ENCODE measurements around the gene ALDH1A1.

Gene ALDH1A1

DNA sequence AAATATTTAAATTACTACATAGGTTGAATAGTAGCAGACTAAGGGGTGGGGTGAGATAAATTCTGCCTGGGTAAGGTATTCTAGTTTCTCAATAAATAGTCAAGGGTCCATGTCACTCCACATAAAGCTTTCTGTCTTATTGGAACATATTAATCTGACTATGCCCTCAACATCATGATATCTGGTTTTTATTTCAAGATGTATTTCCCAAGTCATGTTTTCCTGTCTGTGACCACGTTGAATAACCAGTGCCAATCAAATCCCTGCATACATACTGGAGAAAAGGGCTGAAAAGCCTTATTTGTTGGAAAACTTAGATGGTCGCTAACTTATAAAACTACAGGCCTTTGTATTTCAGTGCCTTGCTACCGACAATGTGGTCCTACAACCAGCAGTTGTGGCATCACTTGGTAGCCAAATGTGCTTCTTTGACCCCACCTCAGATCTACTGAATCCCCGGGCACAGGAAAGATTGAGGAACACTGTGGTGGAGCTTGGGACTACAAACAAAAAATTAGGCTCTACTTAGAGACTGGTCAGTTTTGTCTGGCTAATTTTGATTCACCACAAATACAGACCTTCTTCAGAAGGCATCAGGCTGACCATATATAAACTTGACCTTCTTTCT, 39.4 kb downstream of the ALDH1A1 start:
- DNase-seq: no peak

DNA sequence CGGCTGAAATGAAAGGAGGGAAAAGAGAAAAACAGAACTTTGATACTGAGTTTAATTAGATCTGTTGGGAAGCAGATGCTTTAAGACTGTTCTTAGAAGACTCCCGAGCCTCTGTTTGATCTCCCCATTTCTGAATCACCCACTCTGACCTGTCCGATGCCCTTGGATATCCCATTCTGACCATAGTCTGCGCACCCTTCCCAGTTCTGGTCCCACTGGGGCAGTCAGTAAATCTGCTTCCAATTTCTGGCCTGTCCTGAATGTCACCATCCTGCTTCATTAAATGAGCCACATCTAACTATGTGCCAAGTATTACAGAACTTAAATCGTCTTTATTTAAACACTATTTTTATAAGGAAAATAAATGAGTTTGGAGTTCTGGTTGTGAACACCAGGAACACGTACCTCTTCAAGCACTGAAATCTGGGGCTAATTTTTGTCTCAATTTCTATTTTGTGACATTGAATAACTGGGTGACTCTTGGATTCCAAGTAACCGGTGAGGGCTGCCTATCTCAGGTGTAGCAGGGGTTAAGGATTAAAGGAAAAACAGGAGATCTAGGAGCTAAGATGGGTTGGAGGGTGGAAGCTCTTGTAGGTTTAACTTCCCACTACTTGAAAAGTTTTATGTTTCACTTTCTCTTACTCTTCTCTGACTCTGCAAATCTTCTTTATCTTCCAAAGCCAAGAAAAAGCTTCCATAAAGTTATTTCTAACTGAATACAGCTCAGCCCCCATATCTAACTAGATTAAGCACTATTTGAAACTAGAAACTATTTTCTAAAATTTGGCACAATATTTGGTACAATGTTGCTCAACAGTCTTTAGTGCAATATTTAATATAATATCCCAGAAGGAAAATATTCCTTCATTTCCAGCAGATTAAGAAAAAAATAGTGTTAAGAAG, 40.1 kb downstream of the ALDH1A1 start:
- DNase-seq: no peak

DNA sequence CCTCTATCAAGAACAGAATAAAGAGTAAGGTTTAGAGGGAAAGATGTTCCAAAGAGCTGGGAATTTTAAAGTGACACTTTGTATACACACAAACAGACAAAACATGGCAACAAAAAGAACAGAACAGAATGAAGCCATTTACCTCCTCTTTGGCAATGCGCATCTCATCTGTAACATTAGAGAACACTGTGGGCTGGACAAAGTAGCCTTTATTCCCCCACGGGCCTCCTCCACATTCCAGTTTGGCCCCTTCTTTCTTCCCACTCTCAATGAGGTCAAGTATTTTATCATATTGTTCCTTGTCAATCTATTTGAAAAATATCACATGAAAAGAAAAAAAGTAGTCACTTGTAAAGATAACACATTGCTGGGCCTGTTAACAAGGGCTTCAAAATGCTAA, 41.0 kb downstream of the ALDH1A1 start:
- no peak for DNase-seq

DNA sequence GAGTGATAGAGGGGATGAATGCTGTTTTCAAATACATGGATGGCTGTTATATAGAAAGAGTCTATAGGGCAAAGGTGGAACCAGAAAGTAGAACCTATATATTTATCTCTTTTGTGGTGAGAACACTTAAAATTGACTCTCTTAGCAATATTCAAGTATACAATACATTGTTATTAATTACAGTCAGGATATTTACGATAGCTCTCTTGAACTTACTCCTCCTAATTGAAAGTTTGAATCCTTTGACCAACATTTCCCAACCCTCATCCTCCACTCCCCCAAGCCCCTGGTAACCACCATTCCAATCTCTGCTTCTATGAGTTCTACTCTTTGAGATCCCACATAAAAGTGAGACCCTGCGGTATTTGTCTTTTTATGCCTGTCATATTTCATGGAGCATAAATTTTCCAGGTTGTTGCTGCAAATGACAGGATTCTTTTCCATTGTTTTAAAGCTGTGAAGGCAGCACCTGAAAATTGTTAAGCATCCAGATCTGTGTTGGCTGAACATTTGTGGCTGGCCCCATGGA, 41.5 kb downstream of the ALDH1A1 start:
- no peak for DNase-seq

DNA sequence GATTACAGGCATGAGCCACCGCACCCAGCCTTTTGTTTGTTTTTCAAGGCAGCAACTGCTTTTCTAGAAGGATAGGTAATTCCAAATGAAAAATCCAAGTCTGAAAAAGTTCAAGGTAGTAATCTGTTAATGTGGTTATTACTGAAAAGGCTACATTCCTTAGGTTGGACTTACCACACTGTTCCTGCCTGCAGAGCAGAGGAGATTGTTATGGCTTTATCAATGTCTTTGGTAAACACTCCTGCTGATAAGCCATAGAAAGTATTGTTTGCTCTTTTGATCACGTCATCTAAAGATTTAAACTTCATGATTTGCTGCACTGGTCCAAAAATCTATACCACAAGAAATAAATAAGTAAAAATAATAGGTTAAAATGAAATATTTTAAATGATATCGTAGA, 43.4 kb downstream of the ALDH1A1 start:
- no peak for DNase-seq

DNA sequence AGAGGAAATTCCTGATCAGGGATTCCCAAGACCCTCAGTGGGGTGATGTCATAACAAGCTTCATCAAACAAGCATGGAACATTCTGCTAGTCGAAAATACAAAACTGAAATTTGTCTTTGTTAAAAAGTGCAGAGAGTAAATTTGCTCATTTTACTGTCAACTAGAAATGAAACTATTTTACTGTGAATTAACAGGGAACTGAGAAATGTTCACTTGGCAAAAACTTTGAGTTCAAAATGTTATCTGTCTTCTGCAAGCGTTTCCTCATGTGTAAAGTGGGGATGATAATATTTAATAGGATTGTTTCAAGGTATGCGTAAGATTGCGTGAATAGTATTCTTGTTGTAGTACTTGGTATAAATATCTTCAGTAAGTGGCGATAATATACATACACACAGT, 45.4 kb downstream of the ALDH1A1 start:
- DNase-seq: no peak

DNA sequence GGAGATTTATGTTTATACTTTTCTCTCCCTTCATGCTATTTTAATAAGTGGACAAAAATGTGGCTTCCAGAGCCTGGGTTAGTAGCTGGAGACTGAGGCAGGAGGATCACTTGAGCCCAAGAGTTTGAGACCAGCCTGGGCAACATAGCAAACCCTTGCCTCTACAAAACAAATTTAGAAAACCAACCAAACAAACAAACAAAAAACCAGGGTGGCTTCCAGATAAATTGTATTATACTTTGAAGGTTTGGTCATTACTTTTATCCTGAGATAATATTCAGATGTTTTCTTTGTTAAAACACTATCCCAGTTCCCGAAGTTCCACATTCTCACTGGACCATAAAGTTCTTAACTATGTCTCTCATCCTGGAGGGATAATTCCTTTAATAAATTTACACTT, 46.0 kb downstream of the ALDH1A1 start:
- DNase-seq: no peak

DNA sequence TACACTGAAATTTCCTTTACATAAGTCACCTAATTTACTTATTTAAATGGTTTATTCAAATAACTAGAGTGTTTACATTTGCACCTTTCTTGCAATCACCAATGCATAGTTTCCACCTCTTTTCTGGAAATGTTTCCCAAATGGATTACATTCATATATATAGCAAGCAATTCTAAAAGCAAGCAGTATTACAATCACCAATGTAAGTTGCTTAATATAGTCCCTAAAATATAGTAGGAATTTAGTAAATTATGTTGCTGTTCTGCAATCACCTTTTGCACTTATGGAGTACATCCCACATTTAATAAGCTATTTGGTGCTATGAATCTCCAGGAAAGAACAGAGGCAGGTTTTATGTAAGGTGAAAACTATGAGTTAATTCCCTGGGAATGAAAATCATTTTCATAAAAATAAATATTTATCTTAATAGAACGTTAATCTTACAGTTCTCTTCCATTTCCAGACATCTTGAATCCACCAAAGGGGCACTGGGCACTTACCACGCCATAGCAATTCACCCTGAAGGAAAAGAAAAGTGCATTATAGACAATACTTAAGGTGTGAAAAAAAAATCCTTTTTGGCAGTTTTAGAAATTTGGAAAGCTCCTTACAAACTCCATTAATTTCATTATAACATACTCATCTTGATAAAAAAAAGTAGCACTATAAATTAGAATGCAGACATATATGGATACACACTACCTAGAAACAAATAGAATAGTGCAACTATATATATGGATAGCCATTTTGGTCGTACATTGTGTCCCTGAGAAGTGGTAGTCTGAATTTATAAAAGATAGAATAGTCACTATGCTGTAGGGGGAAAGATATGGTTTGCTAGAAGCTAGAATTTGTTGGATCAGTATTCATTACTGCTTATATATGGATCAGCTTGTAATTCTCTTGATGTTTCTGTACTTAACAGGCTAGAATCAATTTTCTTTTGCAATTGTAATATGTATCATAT, 47.1 kb downstream of the ALDH1A1 start:
- DNase-seq: no peak

DNA sequence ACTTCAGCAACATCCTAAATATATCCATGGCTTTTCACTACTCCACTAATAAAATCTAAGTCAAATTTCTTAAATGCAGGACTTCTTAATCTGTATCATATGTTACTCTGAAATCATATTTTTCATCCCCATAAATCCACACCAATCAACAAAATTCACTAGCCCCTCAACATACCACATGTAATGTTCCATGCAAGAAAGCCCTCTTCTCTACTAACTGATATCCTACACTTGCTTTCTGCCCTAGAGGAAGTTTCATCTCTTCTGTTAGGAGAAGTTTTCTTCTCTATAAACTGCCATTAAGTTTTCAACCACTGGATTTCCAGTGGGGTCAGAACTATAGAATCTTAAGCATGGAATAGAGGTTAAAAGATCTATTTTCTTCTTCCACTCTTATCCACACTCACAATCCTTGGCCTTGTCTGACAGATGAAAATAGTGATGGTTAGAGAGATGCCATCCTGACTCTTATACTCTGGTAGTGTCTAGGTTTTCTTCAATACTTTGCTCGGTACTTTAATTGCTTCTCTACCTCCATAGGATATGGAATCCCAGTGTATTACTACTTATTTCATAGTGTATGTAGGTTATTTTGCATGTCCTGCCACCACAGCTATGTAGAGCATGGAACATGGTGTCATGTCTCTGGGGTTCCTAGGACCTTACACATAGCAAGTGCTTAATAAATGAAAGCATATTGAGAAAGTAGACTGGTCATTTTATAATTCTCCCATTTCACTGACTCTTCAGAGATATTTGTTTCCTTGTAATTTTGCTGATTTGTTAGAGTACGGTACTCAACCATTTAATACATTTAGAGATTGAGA, 48.4 kb downstream of the ALDH1A1 start:
- DNase-seq: no peak

DNA sequence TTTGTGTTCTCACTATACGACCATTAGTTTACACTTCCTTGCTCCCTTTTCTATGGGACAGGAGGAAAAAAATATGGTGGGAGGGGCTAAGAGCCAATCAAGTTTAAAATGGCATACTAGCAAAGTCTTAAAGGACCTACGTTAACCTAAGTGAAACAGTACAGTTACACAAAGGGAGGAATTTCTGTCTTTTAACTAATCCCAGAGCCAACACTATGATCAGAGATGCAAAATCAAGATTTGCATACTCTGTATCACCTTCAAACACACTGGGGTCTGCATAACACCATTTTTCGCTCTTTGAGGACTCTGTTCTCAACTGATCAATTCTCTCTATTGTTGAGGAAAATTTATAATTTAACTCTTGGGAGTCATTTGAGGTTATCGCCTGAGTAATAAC, 49.8 kb downstream of the ALDH1A1 start:
- no peak for DNase-seq

DNA sequence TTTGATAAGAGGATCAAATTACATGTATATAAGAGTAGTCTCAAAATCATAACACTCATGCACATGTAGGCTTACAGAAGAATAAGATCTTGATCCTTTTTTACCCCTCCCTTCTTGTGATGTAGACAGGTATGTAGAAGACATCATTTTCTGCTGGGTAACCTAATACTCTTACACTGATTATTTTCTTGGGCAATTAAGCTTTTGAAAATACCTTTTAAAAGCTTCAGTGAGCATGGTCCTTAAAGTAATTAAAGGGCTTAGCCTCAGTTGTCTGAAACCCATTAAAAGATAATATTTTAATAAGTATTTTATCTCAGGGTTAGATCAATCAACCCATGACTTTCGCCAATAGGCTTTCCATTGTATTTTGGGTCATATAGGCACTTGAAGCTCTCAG, 50.6 kb downstream of the ALDH1A1 start:
- DNase-seq: no peak

DNA sequence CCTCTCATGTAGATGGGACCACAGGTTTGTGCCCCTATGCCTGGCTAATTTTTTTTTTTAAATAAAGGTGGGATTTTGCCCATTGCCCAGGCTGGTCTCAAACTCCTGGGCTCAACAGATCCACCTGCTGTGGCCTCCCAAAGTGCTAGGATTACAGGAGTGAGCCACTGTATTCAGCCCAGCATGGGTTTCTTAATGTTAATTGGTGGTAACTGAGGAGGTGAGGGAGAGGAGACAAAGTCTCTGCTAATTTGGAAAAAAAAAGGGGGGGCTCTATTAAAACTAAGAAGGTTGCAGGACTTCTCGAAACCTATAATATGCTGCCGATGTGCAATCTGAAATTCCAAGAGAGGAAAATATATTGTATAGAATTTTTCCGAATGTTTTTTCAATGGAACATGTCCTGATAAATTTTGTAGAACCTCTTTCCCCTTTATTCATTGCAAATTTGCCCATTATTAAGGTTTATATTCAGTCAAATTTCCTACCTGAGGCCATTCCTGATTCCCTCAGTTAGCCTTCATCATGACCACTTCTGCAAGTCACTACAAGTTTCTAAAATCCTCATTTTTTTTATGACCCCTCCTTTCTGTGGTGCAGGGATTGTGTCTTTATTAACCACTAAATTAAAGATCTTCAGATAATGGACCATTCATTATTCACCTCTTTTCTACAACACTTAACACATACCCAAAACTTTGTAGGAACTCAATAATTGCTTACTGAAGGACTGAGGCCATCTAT, 52.9 kb downstream of the ALDH1A1 start:
- DNase-seq: no peak

DNA sequence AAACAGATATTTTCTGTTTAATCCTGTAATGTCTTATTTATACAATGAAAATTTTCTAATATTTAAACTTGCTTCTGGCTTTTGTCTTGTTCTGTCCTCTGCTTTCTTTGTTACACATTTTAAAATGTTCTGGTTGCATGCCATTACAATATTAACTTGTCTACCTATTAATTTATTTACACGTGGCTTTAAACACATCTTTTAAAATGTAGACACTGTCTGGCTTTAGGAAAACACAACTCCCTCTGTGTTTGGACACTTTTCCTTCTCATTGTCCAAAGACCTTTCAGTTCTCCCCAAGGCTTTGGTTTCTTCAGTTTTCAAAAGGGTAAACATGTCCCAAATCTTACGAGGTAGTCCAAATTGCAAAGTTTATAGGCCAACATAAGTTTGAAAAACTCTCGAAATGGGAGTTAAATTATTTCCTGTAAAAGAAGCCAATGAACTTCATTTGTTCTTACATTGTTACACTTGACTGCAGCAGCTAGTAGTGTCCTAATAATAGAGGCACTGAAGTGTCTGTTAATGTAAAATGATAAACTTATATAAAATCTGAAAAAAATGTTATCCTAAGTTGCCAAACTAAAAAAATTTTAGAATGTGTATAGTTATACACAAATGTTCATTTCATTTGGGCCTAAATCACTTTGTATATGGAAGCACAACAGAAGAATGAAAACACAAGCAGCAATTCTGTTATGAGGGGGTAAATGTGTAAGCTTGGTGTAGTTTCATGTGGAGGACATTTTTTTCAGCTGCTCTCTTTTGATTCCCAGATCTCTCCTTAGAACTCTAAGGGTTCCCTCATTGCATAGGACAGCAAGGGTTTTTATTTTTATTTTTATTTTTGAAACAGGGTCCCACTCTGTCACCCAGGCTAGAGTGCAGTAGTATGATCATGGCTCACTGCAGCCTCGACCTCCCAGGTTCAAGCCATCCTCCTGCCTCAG, 53.8 kb downstream of the ALDH1A1 start:
- no peak for DNase-seq

DNA sequence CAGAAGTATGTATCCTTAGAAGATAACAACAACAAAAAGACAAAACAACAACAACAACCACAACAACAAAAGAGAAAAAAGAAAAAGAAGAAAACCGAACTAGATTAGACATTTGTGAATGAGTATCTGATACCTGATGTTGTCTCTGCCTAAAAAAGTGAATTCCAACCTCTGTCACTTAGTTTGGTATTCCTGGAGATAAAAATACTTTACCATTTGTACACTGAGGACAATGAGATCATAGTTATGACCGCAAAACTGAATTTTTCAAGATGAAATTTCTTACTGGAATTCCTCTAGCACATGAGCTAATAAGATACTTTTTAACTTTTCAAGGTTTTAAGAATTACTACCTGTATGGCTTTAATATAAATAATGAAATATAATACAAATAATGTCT, 54.5 kb downstream of the ALDH1A1 start:
- no peak for DNase-seq

DNA sequence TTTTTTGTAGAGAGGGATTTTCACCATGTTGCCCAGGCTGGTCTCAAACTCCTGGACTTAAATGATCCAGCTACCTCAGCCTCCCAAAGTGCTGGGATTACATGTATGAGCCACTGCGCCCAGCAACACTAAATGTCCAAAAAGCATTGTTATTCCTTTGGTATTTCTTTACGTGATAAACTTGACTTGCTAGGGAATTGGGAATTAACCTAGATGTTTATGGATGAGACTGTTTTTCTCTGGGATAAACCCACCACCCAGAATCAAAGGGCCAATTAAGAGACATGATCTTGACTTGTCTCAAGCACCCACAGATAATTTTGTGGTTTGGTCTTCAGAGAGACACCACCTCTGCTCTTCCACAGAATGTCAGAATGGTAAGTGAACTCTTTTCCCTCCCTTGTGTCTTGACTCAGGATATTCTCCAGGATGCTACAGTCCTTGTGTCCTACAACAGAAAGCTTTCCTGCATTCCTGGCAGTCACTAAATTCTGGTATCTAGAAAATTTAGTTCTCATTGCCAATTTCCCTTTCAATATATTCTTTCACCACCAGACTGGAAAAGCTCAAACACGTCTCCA, 55.7 kb downstream of the ALDH1A1 start:
- DNase-seq: no peak

DNA sequence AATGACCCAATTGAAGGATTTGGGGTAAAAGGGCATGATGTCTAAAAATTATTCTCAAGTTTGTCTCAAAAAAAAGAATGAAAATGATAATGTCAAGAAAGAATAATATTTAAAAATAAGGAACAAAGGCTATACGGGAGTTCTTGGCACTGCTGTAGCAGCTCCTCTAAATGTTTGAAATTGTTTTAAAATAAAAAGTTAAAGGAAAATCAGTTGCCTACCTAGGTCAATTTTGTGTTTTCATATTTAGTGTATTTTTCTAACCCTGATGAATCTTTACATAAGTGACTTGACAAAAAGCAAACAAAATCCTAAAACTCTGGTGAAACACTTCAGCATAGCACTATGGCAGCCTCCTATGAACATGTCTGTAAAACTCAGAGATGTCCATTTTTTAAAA, 56.4 kb downstream of the ALDH1A1 start:
- DNase-seq: no peak

DNA sequence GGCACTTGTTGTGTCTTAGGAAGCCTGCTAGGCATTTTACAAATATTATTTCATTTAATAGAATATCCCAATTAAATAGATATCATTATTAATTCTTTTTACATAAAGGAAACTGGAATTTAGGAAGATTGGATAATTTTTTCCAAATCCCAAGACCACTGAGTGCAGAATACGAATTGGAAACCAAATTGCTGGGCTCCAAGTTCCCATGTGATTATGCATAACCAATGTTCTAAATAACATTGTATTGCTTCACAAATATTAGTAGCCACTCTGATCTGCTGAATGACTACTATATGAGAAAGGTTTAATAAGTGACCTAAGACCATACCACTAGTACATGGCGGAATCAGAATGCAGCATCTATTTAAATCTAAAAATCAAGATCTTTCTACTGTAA, 57.7 kb downstream of the ALDH1A1 start:
- no peak for DNase-seq

DNA sequence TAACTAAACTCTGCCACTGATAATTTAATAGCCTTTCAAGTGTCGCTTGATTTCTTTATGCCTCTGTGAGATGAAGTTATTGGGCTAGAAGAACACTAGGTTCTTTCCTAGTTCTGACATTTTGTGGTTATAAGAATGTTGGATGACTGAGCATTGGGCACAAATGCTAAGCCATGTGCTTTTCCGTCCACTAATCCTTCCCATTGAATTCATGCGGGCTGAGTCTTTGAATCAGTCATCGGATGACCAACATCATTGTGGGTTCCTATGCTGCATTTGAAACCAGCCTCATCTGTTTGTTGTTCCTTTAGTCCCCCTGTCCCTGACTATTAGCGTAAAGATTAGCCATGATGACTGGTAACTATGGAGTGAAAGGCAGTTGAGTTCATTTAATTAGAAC, 58.5 kb downstream of the ALDH1A1 start:
- DNase-seq: no peak

DNA sequence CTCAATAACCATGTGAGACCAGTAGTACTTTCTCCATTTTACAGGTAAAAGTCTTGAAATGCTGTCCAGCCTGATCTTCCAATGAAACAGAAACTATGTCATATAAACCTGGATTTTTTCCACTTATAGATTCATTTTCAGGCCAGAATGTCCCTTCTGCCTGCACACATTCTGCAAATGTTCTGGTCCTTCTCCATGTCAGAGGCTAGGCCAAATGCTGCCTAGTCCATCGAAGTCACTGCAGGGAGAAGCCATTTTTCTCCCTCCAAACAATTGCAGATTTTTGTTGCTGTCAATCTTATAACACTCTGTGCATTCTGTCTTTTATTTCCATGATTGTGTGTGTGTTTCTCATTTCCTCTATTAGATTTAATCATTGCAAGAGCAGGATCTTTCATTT, 59.4 kb downstream of the ALDH1A1 start:
- no peak for DNase-seq

DNA sequence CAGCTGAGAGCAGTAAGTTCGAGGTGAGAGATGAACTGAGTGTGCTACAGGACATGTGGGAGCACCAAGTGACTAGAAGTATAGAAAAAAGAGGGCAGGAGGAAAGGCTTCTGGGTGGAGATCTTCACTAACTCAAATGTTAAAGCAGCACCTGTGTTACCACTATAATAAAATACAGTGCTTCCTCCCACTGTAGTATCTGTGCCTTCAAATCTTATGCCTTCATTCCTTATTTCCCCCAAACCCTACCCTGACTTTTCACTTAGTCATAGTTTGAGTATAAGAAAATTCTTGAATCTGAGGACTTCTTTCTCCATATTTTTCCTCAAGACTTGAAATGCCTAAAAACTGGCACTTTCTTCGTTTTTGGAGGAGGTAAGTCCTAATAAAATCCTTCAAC, 61.8 kb downstream of the ALDH1A1 start:
- DNase-seq: no peak
